ENCODE data around the gene TRPC4. TPM values are rescaled to one million over a fixed set of nuclear protein-coding genes. Genes with fewer than 3 reads are reported as not detected.

Gene TRPC4
- total RNA-seq, 1 experiment from 2014 or later: 19.0 TPM

- H3K9me3 Mint-ChIP-seq: no peaks in the 10 kb centered on the region
- peaks cover 4 to 10% of the 10 kb centered on the region in 2 experiments; a peak in 3 of 4 replicates for H3K4me1 Mint-ChIP-seq
- H3K9ac ChIP-seq (ENCODE audit: extremely low read depth, insufficient read length, low read length): no peak overlapping the region
- H4K5ac ChIP-seq (ENCODE audit: insufficient read length, low read depth, low read length): no peak overlapping the region
- no CpG with 5 or more reads among the region's 2 CpGs for WGBS (ENCODE audit: extremely low coverage, insufficient read length, low lambda C conversion rate)
- no peak overlapping the region for H2BK20ac ChIP-seq (ENCODE audit: low read depth, low read length, poor library complexity, severe bottlenecking)
- H4K91ac ChIP-seq (ENCODE audit: insufficient read length, low read depth, low read length): no peak overlapping the region
- H3K23ac ChIP-seq (ENCODE audit: insufficient read length, low read depth, low read length): no peak overlapping the region
- no peak overlapping the region for H4K8ac ChIP-seq (replicated peaks; ENCODE audit: insufficient read length, low read depth, low read length)
- no peak overlapping the region for H2BK120ac ChIP-seq (ENCODE audit: low read depth, low read length, poor library complexity, severe bottlenecking)
- H3K4ac ChIP-seq (ENCODE audit: low read depth, low read length): no peak overlapping the region
- no peak overlapping the region for H2BK15ac ChIP-seq (ENCODE audit: low read depth, low read length)
- no peaks in the 10 kb centered on the region for H3K79me1 ChIP-seq (ENCODE audit: insufficient read depth, low read depth, low read length, poor library complexity, severe bottlenecking)
- no peak overlapping the region for H3K27ac ChIP-seq (ENCODE audit: insufficient read length, low read depth, low read length)
- no peaks in the 10 kb centered on the region for H3K4me1 ChIP-seq (ENCODE audit: insufficient read depth, low read length)
- no peak overlapping the region for H2AK5ac ChIP-seq (ENCODE audit: insufficient read length, low read length)
- no peaks in the 10 kb centered on the region for H3K23me2 ChIP-seq (ENCODE audit: insufficient read length, low read depth, low read length, poor library complexity, severe bottlenecking)
- H3K79me2 ChIP-seq (ENCODE audit: insufficient read depth, low read length): no peaks in the 10 kb centered on the region
- H3K56ac ChIP-seq (ENCODE audit: insufficient read length, low read depth, low read length): no peak overlapping the region
- no peak overlapping the region for H3K14ac ChIP-seq (ENCODE audit: insufficient read depth, low read length)
- no peak overlapping the region for H3K27ac Mint-ChIP-seq
- TF ChIP-seq CTCF (conservative IDR thresholded peaks at IDR 0.05): no peak
- H3K36me3 Mint-ChIP-seq (ENCODE audit: insufficient read depth in 1 of 3, low read depth in 3 of 3): peaks cover 0 to 4% (median 0%) of the 10 kb centered on the region in 3 experiments; a peak in 1 of 7 replicates
- no peak overlapping the region for H3T11ph ChIP-seq (ENCODE audit: low read length)
- H3K18ac ChIP-seq (ENCODE audit: insufficient read length, low read depth, low read length): no peak overlapping the region
- H3K27me3 Mint-ChIP-seq (ENCODE audit: low read depth): no peaks in the 10 kb centered on the region
- H2BK12ac ChIP-seq (ENCODE audit: insufficient read length, low read depth, low read length): no peak overlapping the region
- H3K4me3 Mint-ChIP-seq: no peak overlapping the region
- H2BK5ac ChIP-seq (ENCODE audit: insufficient read length, low read length): no peak overlapping the region
- H3K9me3 ChIP-seq (ENCODE audit: control insufficient read depth, low read depth, low read length): no peaks in the 10 kb centered on the region
- H3K4me2 ChIP-seq (ENCODE audit: insufficient read depth, insufficient read length, low read length): no peak overlapping the region
- H4K20me1 ChIP-seq (ENCODE audit: control insufficient read depth, insufficient read depth, insufficient read length): no peaks in the 10 kb centered on the region
- no peak overlapping the region for H2AFZ ChIP-seq (ENCODE audit: low read length)
- DNase-seq: no peak
- no peaks in the 10 kb centered on the region for H3K27me3 ChIP-seq (ENCODE audit: insufficient read depth, low read length)
Measured at GRCh38 chr13:37618554-37618953, 251.0 kb downstream of the TRPC4 start.

All from H9 (cell line).